ENCODE data around the gene CHDH.

CHDH gene

GRCh38 chr3:53790470-53790869 is 55.7 kb downstream of the CHDH start:
- DNase-seq (ENCODE audit: low read depth) = no peak
- no peak for TF ChIP-seq CTCF (conservative IDR thresholded peaks at IDR 0.05; ENCODE audit: control insufficient read depth, insufficient read depth, low read depth, low read length)
- H3K4me3 ChIP-seq (ENCODE audit: control insufficient read depth, low read depth, low read length) = no peak overlapping the region

- TF ChIP-seq CTCF (conservative IDR thresholded peaks at IDR 0.05; ENCODE audit: control insufficient read depth, insufficient read depth, low read depth, low read length) = no peak
- DNase-seq (ENCODE audit: low read depth) = no peak
- no peak overlapping the region for H3K4me3 ChIP-seq (ENCODE audit: control insufficient read depth, low read depth, low read length)
Observed at GRCh38 chr3:53789459-53789858, 56.8 kb downstream of the CHDH start.

GRCh38 chr3:53788038-53788437 is 58.2 kb downstream of the CHDH start:
- no peak overlapping the region for H3K4me3 ChIP-seq (ENCODE audit: control insufficient read depth, low read depth, low read length)
- TF ChIP-seq CTCF (conservative IDR thresholded peaks at IDR 0.05; ENCODE audit: control insufficient read depth, insufficient read depth, low read depth, low read length) = no peak
- DNase-seq (ENCODE audit: low read depth) = no peak

GRCh38 chr3:53787016-53787415 is 59.2 kb downstream of the CHDH start:
- no peak overlapping the region for H3K4me3 ChIP-seq (ENCODE audit: control insufficient read depth, low read depth, low read length)
- no peak for TF ChIP-seq CTCF (conservative IDR thresholded peaks at IDR 0.05; ENCODE audit: control insufficient read depth, insufficient read depth, low read depth, low read length)
- DNase-seq (ENCODE audit: low read depth) = no peak

GRCh38 chr3:53780806-53781205 is 65.4 kb downstream of the CHDH start:
- H3K4me3 ChIP-seq (ENCODE audit: control insufficient read depth, low read depth, low read length) = no peak overlapping the region
- TF ChIP-seq CTCF (conservative IDR thresholded peaks at IDR 0.05; ENCODE audit: control insufficient read depth, insufficient read depth, low read depth, low read length) = no peak
- DNase-seq (ENCODE audit: low read depth) = no peak

GRCh38 chr3:53780171-53780570 is 66.0 kb downstream of the CHDH start:
- peak; percentile 28 for DNase-seq (ENCODE audit: low read depth)

More at GRCh38 chr3:53780171-53780570, 66.0 kb downstream of the CHDH start:
- no peak overlapping the region for H3K4me3 ChIP-seq (ENCODE audit: control insufficient read depth, low read depth, low read length)
- TF ChIP-seq CTCF (conservative IDR thresholded peaks at IDR 0.05; ENCODE audit: control insufficient read depth, insufficient read depth, low read depth, low read length) = no peak
